GM23338 (cell line): Measurements from ENCODE around the gene MLPH. TPM values are rescaled to one million over a fixed set of nuclear protein-coding genes. Genes with fewer than 3 reads are reported as not detected.

ENCODE experiments used
- ATAC-seq: fragments of 200-7000 bp; cut with Tn5 transposase; 3 replicates; pipeline ENCODE4 v1.9.1; 2020
- DNase-seq: peaks from one replicate; pipeline ENCODE4 v3.0.0-alpha.2; 2015; ENCODE audit warnings: low spot score
- H2AFZ ChIP-seq: fragments of 200-600 bp; sonication (generic); 2 replicates; pipeline ENCODE4 v1.8.0; 2016; ENCODE audit warnings: antibody characterized with exemption, mild to moderate bottlenecking, moderate library complexity
- H3F3A ChIP-seq: fragments of 200-600 bp; sonication (generic); replicated peaks from 2 replicates; pipeline ENCODE4 v1.8.0; 2017; ENCODE audit warnings: antibody characterized with exemption, mixed run types, low read depth
- H3K27ac ChIP-seq: fragments of 200-600 bp; sonication (generic); 2 replicates; pipeline ENCODE4 v1.6.1; 2016; ENCODE audit warnings: low read depth
- H3K27me3 ChIP-seq: fragments of 200-600 bp; sonication (generic); 2 replicates; pipeline ENCODE4 v1.8.0; 2016; ENCODE audit warnings: mild to moderate bottlenecking, mixed run types, moderate library complexity; ENCODE audit not compliant: insufficient read depth
- H3K36me3 ChIP-seq: fragments of 200-600 bp; sonication (generic); 2 replicates; pipeline ENCODE4 v1.8.0; 2016; ENCODE audit warnings: mild to moderate bottlenecking; ENCODE audit not compliant: insufficient read depth
- H3K4me1 ChIP-seq: fragments of 200-600 bp; sonication (generic); 2 replicates; pipeline ENCODE4 v1.8.0; 2016; ENCODE audit warnings: mild to moderate bottlenecking, moderate library complexity; ENCODE audit not compliant: insufficient read depth
- H3K4me2 ChIP-seq: fragments of 200-600 bp; sonication (generic); 2 replicates; pipeline ENCODE4 v1.7.1; 2017; ENCODE audit warnings: mixed run types
- H3K4me3 ChIP-seq: fragments of 200-600 bp; sonication (generic); 2 replicates; pipeline ENCODE4 v1.6.1; 2016; ENCODE audit warnings: mixed run types
- H3K79me2 ChIP-seq: fragments of 200-600 bp; sonication (generic); replicated peaks from 2 replicates; pipeline ENCODE4 v1.8.0; 2017; ENCODE audit warnings: mild to moderate bottlenecking; ENCODE audit not compliant: insufficient read depth
- H3K9me2 ChIP-seq: fragments of 200-600 bp; sonication (generic); 2 replicates; pipeline ENCODE4 v1.8.0; 2017; ENCODE audit not compliant: insufficient read depth
- H4K20me1 ChIP-seq: fragments of 200-600 bp; sonication (generic); replicated peaks from 2 replicates; pipeline ENCODE4 v1.8.0; 2017; ENCODE audit warnings: mild to moderate bottlenecking; ENCODE audit not compliant: insufficient read depth
- H3K27ac Mint-ChIP-seq: 2 replicates; pipeline ENCODE4 v1.8.0; 2020; ENCODE audit warnings: inconsistent platforms, mild to moderate bottlenecking, moderate library complexity, mixed read lengths
- H3K27me3 Mint-ChIP-seq: 3 replicates; pipeline ENCODE4 v1.8.0; 2022; ENCODE audit warnings: low read depth, mild to moderate bottlenecking, moderate library complexity, mixed read lengths, inconsistent platforms; ENCODE audit not compliant: insufficient read depth, poor library complexity
- H3K36me3 Mint-ChIP-seq: 3 replicates; pipeline ENCODE4 v1.8.0; 2021; ENCODE audit warnings: low read depth, mild to moderate bottlenecking, inconsistent platforms, moderate library complexity, mixed read lengths
- H3K4me1 Mint-ChIP-seq: 3 replicates; pipeline ENCODE4 v1.8.0; 2020; ENCODE audit warnings: mild to moderate bottlenecking, inconsistent platforms, mixed read lengths
- H3K4me3 Mint-ChIP-seq: 3 replicates; pipeline ENCODE4 v1.8.0; 2021; ENCODE audit warnings: moderate library complexity, mild to moderate bottlenecking, inconsistent platforms, mixed read lengths
- H3K9me3 Mint-ChIP-seq: 3 replicates; pipeline ENCODE4 v1.8.0; 2020; ENCODE audit warnings: moderate library complexity, mild to moderate bottlenecking, inconsistent platforms, mixed read lengths
- EZH2 ChIP-seq: fragments of 200-600 bp; sonication (generic); IDR thresholded peaks from one replicate; pipeline ENCODE4 v1.8.0; 2017; ENCODE audit warnings: antibody characterized with exemption, mild to moderate bottlenecking, low read depth; ENCODE audit not compliant: unreplicated experiment
- EZH2phosphoT487 ChIP-seq: fragments of 200-600 bp; sonication (generic); IDR thresholded peaks from one replicate; pipeline ENCODE4 v1.8.1; 2018; ENCODE audit warnings: antibody characterized with exemption; ENCODE audit not compliant: unreplicated experiment
- NANOG ChIP-seq: IDR thresholded peaks from 2 replicates; pipeline ENCODE4 v1.6.1; 2016; ENCODE audit warnings: antibody characterized with exemption, borderline replicate concordance
- POLR2AphosphoS5 ChIP-seq: IDR thresholded peaks from 2 replicates; pipeline ENCODE4 v1.6.1; 2016; ENCODE audit warnings: antibody characterized with exemption, low read depth
- STAT1 ChIP-seq: IDR thresholded peaks from one replicate; pipeline ENCODE4 v1.6.1; 2016; ENCODE audit warnings: antibody characterized with exemption; ENCODE audit not compliant: unreplicated experiment
- ZNF331 ChIP-seq: fragments of 250-450 bp; sonication (Bioruptor Pico); IDR thresholded peaks from 2 replicates; pipeline ENCODE4 v1.5.0; 2020; ENCODE audit warnings: low read depth, mild to moderate bottlenecking, moderate library complexity
- ZNF462 ChIP-seq: fragments of 250-450 bp; sonication (Bioruptor Pico); IDR thresholded peaks from 2 replicates; pipeline ENCODE4 v1.5.0; 2020; ENCODE audit warnings: mild to moderate bottlenecking, moderate library complexity
- polyA plus RNA-seq: library from polyadenylated mRNA; unstranded; fragments of >200 nt; fragmentation: Nextera tagmentation; extraction: Ambion mirVana; gene quantifications from 2 replicates; pipeline ENCODE4 v1.2.1, GENCODE V29; 2016
- total RNA-seq: library from RNA; depleted of rRNA; stranded (reverse); fragments of >200 nt; shearing (Covaris generic); gene quantifications from 2 replicates; pipeline ENCODE4 v1.2.3, GENCODE V29; 2014
- TF ChIP-seq, protein P1 (sequence below): IDR thresholded peaks from one replicate; pipeline ENCODE4 v1.6.1; 2018; ENCODE audit warnings: antibody characterized with exemption; ENCODE audit not compliant: unreplicated experiment
- TF ChIP-seq, protein P2 (sequence below), 2 experiments: fragments of 200-600 bp in 1 of 2; sonication (generic) in 1 of 2; conservative IDR thresholded peaks; 2 replicates each; pipeline versions ENCODE4 v1.5.1 to v1.6.1; 2016 to 2017; ENCODE audit warnings: antibody characterized with exemption in 2 of 2, low read depth in 2 of 2, mild to moderate bottlenecking in 2 of 2, moderate library complexity in 1 of 2

Gene MLPH
- total and polyA plus RNA-seq, 2 experiments from 2014 or later: 13.6 to 16.5 TPM

DNA sequence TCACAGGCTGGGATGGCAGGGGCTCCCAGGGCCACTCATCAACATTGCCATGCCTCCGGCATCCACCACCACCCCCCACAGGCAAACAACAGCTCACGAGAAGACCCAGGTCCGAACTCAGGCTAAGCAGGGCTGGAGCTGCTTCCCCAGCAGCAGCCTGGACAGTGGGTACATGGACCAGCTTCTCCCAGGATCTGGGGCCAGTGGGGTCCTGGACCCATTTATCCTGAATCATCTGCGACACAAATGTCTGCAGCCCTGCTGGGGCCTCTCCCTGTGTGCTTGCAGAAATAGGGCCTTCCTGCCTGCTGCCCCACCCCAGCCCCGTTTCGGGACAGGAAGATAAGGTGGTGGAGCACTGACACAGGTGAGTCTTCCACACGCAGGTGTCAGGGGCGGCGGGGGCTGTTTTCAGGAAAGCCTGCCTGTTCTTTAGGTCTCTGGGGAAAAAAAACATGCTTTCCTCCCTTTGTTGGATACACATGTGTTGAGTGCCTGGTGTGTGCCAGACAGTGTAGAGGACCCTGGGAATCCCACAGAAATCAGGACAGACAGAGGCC is 83.8 kb downstream of the MLPH start (continued):
- TF ChIP-seq ZNF462 (no peak), EZH2 (no peak), EZH2phosphoT487 (no peak), POLR2AphosphoS5 (no peak)

DNA sequence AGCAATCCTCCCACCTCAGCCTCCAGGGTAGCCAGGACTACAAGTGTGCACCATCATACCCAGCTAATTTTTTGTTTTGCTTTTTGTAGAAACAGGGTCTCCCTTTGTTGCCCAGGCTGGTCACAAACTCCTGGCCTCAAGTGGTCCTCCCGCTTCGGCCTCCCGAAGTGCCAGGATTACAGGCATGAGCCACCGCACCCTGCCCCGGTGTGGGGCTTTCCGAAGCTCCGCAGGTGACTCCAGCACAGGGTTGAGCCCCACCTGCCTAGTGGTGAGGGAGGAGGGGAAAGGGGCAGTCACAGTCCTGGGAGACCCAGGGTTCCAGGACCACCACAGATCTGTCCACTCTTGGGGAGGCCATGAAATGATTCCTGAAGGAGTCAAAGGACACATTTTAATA is 84.5 kb downstream of the MLPH start:
- no peak overlapping the region for H3K4me3 Mint-ChIP-seq
- TF ChIP-seq, protein P1, sequence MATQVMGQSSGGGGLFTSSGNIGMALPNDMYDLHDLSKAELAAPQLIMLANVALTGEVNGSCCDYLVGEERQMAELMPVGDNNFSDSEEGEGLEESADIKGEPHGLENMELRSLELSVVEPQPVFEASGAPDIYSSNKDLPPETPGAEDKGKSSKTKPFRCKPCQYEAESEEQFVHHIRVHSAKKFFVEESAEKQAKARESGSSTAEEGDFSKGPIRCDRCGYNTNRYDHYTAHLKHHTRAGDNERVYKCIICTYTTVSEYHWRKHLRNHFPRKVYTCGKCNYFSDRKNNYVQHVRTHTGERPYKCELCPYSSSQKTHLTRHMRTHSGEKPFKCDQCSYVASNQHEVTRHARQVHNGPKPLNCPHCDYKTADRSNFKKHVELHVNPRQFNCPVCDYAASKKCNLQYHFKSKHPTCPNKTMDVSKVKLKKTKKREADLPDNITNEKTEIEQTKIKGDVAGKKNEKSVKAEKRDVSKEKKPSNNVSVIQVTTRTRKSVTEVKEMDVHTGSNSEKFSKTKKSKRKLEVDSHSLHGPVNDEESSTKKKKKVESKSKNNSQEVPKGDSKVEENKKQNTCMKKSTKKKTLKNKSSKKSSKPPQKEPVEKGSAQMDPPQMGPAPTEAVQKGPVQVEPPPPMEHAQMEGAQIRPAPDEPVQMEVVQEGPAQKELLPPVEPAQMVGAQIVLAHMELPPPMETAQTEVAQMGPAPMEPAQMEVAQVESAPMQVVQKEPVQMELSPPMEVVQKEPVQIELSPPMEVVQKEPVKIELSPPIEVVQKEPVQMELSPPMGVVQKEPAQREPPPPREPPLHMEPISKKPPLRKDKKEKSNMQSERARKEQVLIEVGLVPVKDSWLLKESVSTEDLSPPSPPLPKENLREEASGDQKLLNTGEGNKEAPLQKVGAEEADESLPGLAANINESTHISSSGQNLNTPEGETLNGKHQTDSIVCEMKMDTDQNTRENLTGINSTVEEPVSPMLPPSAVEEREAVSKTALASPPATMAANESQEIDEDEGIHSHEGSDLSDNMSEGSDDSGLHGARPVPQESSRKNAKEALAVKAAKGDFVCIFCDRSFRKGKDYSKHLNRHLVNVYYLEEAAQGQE: no peak
- TF ChIP-seq POLR2AphosphoS5 (no peak), STAT1 (no peak), ZNF331 (CRISPR knock-in tag) (no peak), EZH2 (no peak), NANOG (no peak)
- TF ChIP-seq, protein P2, sequence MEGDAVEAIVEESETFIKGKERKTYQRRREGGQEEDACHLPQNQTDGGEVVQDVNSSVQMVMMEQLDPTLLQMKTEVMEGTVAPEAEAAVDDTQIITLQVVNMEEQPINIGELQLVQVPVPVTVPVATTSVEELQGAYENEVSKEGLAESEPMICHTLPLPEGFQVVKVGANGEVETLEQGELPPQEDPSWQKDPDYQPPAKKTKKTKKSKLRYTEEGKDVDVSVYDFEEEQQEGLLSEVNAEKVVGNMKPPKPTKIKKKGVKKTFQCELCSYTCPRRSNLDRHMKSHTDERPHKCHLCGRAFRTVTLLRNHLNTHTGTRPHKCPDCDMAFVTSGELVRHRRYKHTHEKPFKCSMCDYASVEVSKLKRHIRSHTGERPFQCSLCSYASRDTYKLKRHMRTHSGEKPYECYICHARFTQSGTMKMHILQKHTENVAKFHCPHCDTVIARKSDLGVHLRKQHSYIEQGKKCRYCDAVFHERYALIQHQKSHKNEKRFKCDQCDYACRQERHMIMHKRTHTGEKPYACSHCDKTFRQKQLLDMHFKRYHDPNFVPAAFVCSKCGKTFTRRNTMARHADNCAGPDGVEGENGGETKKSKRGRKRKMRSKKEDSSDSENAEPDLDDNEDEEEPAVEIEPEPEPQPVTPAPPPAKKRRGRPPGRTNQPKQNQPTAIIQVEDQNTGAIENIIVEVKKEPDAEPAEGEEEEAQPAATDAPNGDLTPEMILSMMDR (conservative IDR thresholded peaks at IDR 0.05; ENCODE audit: low read depth in 2 of 2): no peak

More for the DNA sequence above, 84.5 kb downstream of the MLPH start:
- H3K27me3 Mint-ChIP-seq: peaks cover 7% of the 10 kb centered on the region
- no peak for DNase-seq
- H3K27ac ChIP-seq: no peak overlapping the region
- H3K4me1 ChIP-seq: peaks cover 6% of the 10 kb centered on the region; the same call in 1 of the 2 replicates
- H3K4me1 Mint-ChIP-seq: peaks cover 18% of the 10 kb centered on the region
- no peaks in the 10 kb centered on the region for H3K36me3 ChIP-seq
- H3K9me2 ChIP-seq: no peaks in the 10 kb centered on the region
- H3K4me3 ChIP-seq: no peak overlapping the region
- peak; percentile 17 for ATAC-seq
- H4K20me1 ChIP-seq: no peaks in the 10 kb centered on the region
- H3K27me3 ChIP-seq: no peaks in the 10 kb centered on the region
- no peaks in the 10 kb centered on the region for H3K79me2 ChIP-seq
- H3K36me3 Mint-ChIP-seq: no peaks in the 10 kb centered on the region
- no peak overlapping the region for H3K27ac Mint-ChIP-seq
- H3K4me2 ChIP-seq: no peak overlapping the region
- no peak overlapping the region for H2AFZ ChIP-seq
- H3K9me3 Mint-ChIP-seq: peaks cover 4% of the 10 kb centered on the region; the same call in 1 of the 3 replicates
- H3F3A ChIP-seq: no peaks in the 10 kb centered on the region
